Endothelial cell of umbilical vein (primary cell): ENCODE results near the gene SERPINE1. TPM values are rescaled to one million over a fixed set of nuclear protein-coding genes. Genes with fewer than 3 reads are reported as not detected.
A peak's percentile ranks its signal among the peaks of the same experiment; 100 is the strongest.
"Not testable (repeated sequence)": the region's sequence is repeated elsewhere in the genome, so short reads cannot be mapped to it uniquely, and the experiment has no call there.

Experiments
- BruUV-seq: library from RNA; stranded (reverse); fragments of 400-500 nt; replicated peaks from 2 replicates; lab custom pipeline; 2021; lab: Mats Ljungman, UMichigan
- CTCF ChIA-PET: fragments of 300-600, 350-600 bp; sonication (Branson Sonifier 250); formaldehyde crosslinking; loops from one replicate; lab custom pipeline; 2021; ENCODE audit warnings: antibody characterized with exemption, inconsistent platforms; lab: Charles Lee
- POLR2A ChIA-PET: fragments of 300-600, 350-600 bp; sonication (Branson Sonifier 250); formaldehyde crosslinking; loops from one replicate; lab custom pipeline; 2021; ENCODE audit warnings: antibody characterized with exemption, inconsistent platforms; lab: Charles Lee
- DNase-seq: peaks from one replicate; pipeline ENCODE4 v3.0.0-alpha.2; 2011; ENCODE audit warnings: low read depth, low spot score
- FAIRE-seq: peaks from 2 replicates; lab custom pipeline; 2011; peaks lifted over from hg19 to GRCh38; lab: Jason Lieb, UNC
- H2AFZ ChIP-seq: 2 replicates; pipeline ENCODE4 v1.6.0; 2012; ENCODE audit warnings: low read depth, low read length, control low read depth, inconsistent platforms
- H3K27ac ChIP-seq: 2 replicates; pipeline ENCODE4 v1.5.1; 2011; ENCODE audit warnings: low read depth, mild to moderate bottlenecking, control low read depth, low read length, moderate library complexity; ENCODE audit not compliant: insufficient read depth
- H3K27me3 ChIP-seq, 2 experiments: 2 replicates each; pipeline versions ENCODE4 v1.6.0 to v1.6.1; 2011; ENCODE audit warnings: low read length in 2 of 2, mixed read lengths in 1 of 2; ENCODE audit not compliant: control insufficient read depth in 2 of 2, insufficient read depth in 2 of 2
- H3K36me3 ChIP-seq, 2 experiments: 2 replicates in 1 of 2; 3 replicates in 1 of 2; pipeline ENCODE4 v1.5.1; 2011; ENCODE audit warnings: low read length in 2 of 2, mild to moderate bottlenecking in 1 of 2, moderate library complexity in 1 of 2; ENCODE audit not compliant: control insufficient read depth in 2 of 2, insufficient read depth in 2 of 2; ENCODE audit errors: extremely low read depth in 1 of 2
- H3K4me1 ChIP-seq: 3 replicates; pipeline ENCODE4 v1.5.1; 2011; ENCODE audit warnings: mild to moderate bottlenecking, low read length; ENCODE audit not compliant: control insufficient read depth, insufficient read depth; ENCODE audit errors: extremely low read depth
- H3K4me2 ChIP-seq: 2 replicates; pipeline ENCODE4 v1.6.1; 2011; ENCODE audit warnings: low read length, control low read depth, mixed read lengths; ENCODE audit not compliant: insufficient read depth
- H3K4me3 ChIP-seq, 3 experiments: fragments of 200-600 bp in 1 of 3; sonication (generic), shearing (Covaris generic) in 1 of 3; replicated peaks in 1 of 3; 2 replicates each; pipeline ENCODE4 v1.5.1; 2011 to 2016; ENCODE audit warnings: control low read depth in 3 of 3, low read length in 3 of 3, mild to moderate bottlenecking in 2 of 3, inconsistent platforms in 1 of 3, low read depth in 1 of 3, moderate library complexity in 1 of 3; ENCODE audit not compliant: insufficient read depth in 1 of 3
- H3K79me2 ChIP-seq: 2 replicates; pipeline ENCODE4 v1.6.0; 2012; ENCODE audit warnings: low read length, inconsistent platforms; ENCODE audit not compliant: control insufficient read depth, insufficient read depth
- H3K9ac ChIP-seq: replicated peaks from 2 replicates; pipeline ENCODE3; 2011; ENCODE audit warnings: low read length, control low read depth; ENCODE audit not compliant: insufficient read depth; ENCODE audit errors: extremely low read depth
- H3K9me1 ChIP-seq: replicated peaks from 3 replicates; pipeline ENCODE4 v1.6.0; 2011; ENCODE audit warnings: mild to moderate bottlenecking, low read length; ENCODE audit not compliant: control insufficient read depth, insufficient read depth; ENCODE audit errors: extremely low read depth
- H3K9me3 ChIP-seq: replicated peaks from 2 replicates; pipeline ENCODE4 v1.5.1; 2012; ENCODE audit warnings: low read length, inconsistent platforms; ENCODE audit not compliant: control insufficient read depth, insufficient read depth
- H4K20me1 ChIP-seq: replicated peaks from 2 replicates; pipeline ENCODE3; 2011; ENCODE audit warnings: mild to moderate bottlenecking, low read length; ENCODE audit not compliant: control insufficient read depth, insufficient read depth; ENCODE audit errors: extremely low read depth
- JUN ChIP-seq: IDR thresholded peaks from 2 replicates; pipeline ENCODE4 v1.6.1; 2011; ENCODE audit warnings: borderline replicate concordance, low read depth; ENCODE audit not compliant: insufficient read length, insufficient read depth
- MYC ChIP-seq: IDR thresholded peaks from one replicate; pipeline ENCODE4 v1.6.1; 2011; ENCODE audit warnings: mild to moderate bottlenecking, low read depth, low read length
- POLR2A ChIP-seq: IDR thresholded peaks from 2 replicates; pipeline ENCODE4 v1.6.1; 2012; ENCODE audit warnings: low read depth, mild to moderate bottlenecking, control low read depth, low read length
- POLR2AphosphoS5 ChIP-seq: IDR thresholded peaks from 2 replicates; pipeline ENCODE4 v1.6.1; 2012; ENCODE audit warnings: low read depth, mild to moderate bottlenecking, control low read depth, low read length, moderate library complexity; ENCODE audit not compliant: insufficient read depth
- dilution Hi-C: fragments of 300-500 bp; cut with MboI; formaldehyde crosslinking; loops from one replicate; pipeline ENCODE4 v1.15.0; 2019; ENCODE audit warnings: low sequenced_read_pairs; ENCODE audit not compliant: extremely low pct_ligation_motif_present
- intact Hi-C: fragments of 100-400 bp; cut with micrococcal nuclease; formaldehyde crosslinking; loops from one replicate; pipeline ENCODE4 v1.10.0; 2022
- polyA plus RNA-seq, 4 experiments: library from polyadenylated mRNA; depleted of rRNA in 3 of 4; stranded (reverse) in 3 of 4; unstranded in 1 of 4; fragments of >200 nt; gene quantifications; 2 replicates each; pipeline versions ENCODE4 v1.2.1 to v1.2.3, GENCODE V29; 2011 to 2012; ENCODE audit warnings: missing spikeins in 1 of 4
- total RNA-seq: library from RNA; stranded (reverse); gene quantifications from 2 replicates; pipeline ENCODE4 v1.2.3, GENCODE V29; 2021

Gene SERPINE1
- total and polyA plus RNA-seq, 2 donors (not counting 3 experiments of a cell fraction or from before 2014, with no cell fraction given), result 2,296 to 4,637 TPM

DNA sequence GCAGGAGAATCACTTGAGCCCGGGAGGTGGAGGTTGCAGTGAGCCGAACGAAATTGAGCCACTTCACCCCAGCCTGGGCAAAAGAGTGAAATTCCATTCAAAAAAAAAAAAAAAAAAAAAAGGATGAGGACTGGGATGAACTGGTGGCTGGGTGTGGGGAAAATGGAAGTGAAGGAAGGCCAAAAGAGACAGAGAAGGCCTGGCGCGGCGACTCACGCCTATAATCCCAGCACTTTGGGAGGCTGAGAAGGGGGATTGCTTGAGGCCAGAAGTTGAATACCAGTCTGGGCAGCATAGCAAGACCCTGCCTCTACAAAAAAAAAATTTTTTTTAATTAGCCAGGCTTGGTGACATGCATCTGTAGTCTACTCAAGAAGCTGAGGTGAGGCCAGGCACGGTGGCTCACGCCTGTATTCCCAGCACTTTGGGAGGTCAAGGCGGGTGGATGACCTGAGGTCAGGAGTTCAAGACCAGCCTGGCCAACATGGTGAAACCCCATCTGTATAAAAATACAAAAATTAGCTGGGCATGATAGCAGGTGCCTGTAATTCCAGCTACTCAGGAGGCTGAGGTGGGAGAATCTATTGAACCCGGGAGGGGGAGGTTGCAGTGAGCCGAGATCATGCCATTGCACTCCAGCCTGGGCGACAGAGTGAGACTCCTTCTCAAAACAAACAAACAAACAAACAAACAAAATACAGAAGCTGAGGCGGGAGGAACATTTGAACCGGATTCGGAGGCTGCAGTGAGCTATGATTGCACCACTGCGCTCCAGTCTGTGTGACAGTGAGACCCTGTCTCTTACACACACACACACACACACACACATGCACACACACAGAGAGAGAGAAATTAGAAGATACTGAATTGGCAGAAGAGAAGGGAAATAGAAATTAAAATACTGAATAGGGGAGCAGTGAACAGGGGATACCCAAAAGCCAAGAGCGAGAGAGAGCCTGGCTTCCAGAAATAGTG lies 6.0 kb downstream of the SERPINE1 start:
- peak overlapping the region; percentile 27 for H3K9ac ChIP-seq
- POLR2A ChIA-PET, result interaction anchor here (0.6 to 5.5 kb wide), 13 partner anchors 10 to 960 kb away, joined by 3 to 26 read pairs (median 5); partner anchors contain the start of genes TRIM56 and UFSP1
- DNase-seq, H3K9me3 ChIP-seq, H3K4me3 ChIP-seq, H3K27me3 ChIP-seq, H3K9me1 ChIP-seq, dilution Hi-C loops, FAIRE-seq, H2AFZ ChIP-seq, H3K27ac ChIP-seq, BruUV-seq, H4K20me1 ChIP-seq, intact Hi-C loops: not testable (repeated sequence)
- H3K79me2 ChIP-seq, result peaks cover 35% of the 10 kb centered on the region
- H3K4me2 ChIP-seq, result peak overlapping the region; percentile 63
- CTCF ChIA-PET, result interaction anchor here (0.7 to 3.2 kb wide), 7 partner anchors 10 to 60 kb away, joined by 3 to 8 read pairs (median 6); no protein-coding TSS in a partner anchor
- TF ChIP-seq POLR2AphosphoS5, result peak; percentile 85
- peaks cover 55% of the 10 kb centered on the region for H3K4me1 ChIP-seq
- H3K36me3 ChIP-seq, result peaks cover 44 to 66% of the 10 kb centered on the region in 2 experiments

- no peak overlapping the region for H3K9ac ChIP-seq
- H3K27ac ChIP-seq, result no peak overlapping the region
- H3K9me3 ChIP-seq, result no peaks in the 10 kb centered on the region
- H4K20me1 ChIP-seq, result no peaks in the 10 kb centered on the region
- H3K9me1 ChIP-seq, result no peaks in the 10 kb centered on the region
- CTCF ChIA-PET, result interaction anchor here (0.9 to 3.2 kb wide), 6 partner anchors 10 to 59 kb away, joined by 3 to 12 read pairs (median 6); no protein-coding TSS in a partner anchor
- H3K4me3 ChIP-seq, result peak overlapping the region in 1 of 3 experiments; percentile 7
- H2AFZ ChIP-seq, result no peak overlapping the region
- DNase-seq (no peak), FAIRE-seq (no peak)
- no TSS peak for BruUV-seq
- intact Hi-C loops (no loop called here), dilution Hi-C loops (no loop called here)
- POLR2A ChIA-PET, result interaction anchor here (0.6 to 5.5 kb wide), 12 partner anchors 11 to 244 kb away, joined by 3 to 26 read pairs (median 6); partner anchors contain the start of genes TRIM56 and UFSP1
- peaks cover 26% of the 10 kb centered on the region for H3K79me2 ChIP-seq
- peaks cover 57% of the 10 kb centered on the region for H3K4me1 ChIP-seq
- H3K36me3 ChIP-seq, result peaks cover 35 to 60% of the 10 kb centered on the region in 2 experiments
- H3K4me2 ChIP-seq, result peak overlapping the region; percentile 14
- TF ChIP-seq POLR2A (peak; percentile 91), MYC (no peak), JUN (no peak), POLR2AphosphoS5 (peak; percentile 97)
- no peaks in the 10 kb centered on the region for H3K27me3 ChIP-seq
These were observed 6.9 kb downstream of the SERPINE1 start for GRCh38 chr7:101133621-101134398.
